NCI-H2107 treated with DMSO at 0.1 percent for 48 hours (cell line): ENCODE results near the gene GABRG1.

Experiments
- DNase-seq: peaks from one replicate; lab custom pipeline; 2025; ENCODE audit not compliant: unreplicated experiment; lab: John Stamatoyannopoulos, UW

The GABRG1 gene

DNA sequence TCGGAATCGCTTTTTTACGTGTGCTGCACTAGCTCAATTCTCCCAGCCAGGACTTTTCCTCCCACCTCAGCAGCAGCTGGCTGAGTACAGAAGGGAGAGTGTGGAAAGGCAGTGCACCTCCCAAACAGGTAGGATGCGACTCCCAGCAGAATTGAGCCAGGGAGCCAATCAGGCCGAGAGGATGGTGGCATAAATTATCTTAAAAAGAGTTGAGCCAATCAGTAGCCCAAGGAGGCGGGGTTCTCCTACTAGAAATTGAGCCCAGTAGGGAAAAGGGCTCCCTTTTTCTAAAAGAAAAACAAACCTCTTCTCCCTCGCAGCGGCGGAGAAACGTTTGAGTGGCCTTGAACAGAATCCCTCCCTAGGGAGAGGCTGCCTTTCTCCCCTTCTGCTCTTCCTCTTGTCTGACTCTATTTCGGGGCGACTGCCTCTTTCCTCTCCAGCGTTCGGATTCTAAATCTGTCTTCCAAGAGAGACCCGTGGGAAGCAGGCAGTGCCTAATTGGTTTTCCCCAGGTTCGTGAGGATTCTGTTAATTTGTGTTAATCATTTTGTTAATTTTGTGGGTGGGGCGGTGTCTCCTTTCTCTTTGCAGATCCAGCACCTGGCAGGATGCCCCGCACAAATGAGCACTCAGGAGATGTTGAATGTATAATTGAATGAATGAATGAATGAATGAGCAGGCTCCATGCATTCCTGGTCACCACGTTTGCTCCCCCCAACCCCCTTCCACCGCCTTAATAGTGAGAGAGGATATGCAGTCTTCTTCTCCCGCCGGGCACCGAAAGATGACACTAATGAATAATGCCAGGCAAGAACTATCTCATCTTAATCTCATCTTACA, at the start of gene GABRG1:
GABRG1 (minus strand) TSS at position 142 of the 843 bp plus-strand sequence; CDS start at position 1, 141 bp downstream.
- no peak for DNase-seq

DNA sequence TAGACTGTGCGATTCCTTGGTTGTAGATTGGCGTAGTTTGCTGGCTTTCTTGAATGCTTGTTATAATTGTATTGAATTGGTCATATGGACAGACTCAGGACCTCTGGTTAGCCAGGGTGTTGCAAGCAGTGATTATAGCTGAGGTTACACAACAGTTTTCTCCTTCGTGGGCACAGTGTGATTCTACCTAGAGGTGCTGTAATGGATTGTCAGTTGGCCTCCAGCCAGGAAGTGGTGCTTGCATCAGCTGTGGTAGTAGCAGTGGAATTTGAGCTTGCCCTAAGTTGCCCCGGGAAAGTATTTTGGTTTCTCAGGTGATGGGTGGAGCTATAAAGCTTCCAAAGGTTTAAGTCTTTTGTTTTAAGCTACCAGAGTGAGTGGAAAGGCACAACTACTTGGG, 23.1 kb upstream of the GABRG1 start:
- DNase-seq = no peak

DNA sequence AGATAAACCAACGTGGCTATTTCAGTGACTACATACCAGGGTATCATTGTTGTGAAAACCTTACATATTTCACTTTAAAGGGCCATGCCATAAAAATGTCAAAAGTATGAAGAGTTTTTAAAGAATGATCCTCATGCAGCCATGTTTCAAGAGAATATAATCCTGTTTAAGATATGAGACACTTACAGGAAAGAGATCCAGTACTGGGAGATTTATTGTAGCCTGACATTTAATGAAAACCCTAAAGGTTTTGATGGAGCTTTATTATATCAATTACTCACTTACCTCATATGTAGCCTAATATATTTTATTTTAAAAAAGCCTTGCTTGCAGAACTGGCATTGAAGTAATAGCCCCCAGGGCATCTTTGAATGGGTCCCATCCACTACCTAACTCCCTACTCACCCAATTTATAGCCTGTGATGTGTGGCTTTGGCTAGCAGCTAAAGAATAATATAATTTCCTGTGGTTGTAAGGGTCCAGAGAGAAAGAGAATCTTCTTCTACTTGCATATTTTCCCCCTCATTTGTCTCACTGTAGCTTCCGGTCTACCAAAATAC, 7.7 kb upstream of the GABRG1 start:
- no peak for DNase-seq

DNA sequence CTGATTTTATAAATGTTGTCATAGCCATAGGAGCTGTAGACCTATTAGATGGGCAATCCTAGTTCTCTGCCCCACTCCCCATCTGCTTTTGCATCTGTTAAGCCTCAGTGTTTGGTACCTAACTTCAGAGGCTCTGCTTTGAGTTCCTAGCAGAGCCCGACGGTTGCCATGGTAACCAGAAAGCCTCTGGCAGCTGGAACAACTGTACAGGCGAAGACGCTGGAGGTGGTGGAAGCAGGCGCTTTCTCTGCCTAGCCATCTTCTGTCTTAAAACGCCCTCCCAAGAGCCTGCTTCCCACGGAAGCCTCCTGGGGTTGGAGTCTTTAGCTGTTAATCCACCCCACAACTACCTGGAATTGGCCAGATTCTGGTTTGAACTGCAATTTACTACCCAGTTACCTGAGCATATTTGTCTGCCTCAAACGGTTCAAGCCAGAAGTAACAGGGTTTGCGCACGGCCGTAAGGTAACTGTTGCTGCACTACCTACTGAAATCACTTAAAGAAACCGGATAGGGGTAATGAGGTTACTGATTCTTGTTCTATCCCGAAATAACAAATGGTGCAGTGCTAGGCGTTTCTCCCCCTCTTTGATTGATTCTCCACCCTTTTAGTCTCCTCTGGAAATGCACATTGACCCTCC, 1.0 kb upstream of the GABRG1 start:
- no peak for DNase-seq

DNA sequence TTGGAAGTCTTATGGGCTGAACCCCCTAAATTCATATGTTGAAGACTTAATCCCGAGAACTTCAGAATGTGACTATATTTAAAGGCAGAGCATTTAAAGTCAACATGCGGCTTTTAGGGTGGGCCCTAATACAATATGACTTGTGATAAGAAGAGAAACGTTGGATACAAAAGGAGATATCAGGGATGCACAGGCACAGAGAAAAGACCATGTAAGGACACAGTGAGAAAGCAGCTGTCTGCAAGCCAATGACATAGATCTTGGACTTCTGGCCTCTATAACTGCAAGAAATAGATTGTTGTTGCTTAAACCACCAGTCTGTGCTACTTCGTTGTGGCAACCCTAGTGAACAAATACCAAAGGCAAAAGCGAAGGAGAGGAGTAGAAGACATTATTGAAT, 42.2 kb downstream of the GABRG1 start:
- DNase-seq = no peak

DNA sequence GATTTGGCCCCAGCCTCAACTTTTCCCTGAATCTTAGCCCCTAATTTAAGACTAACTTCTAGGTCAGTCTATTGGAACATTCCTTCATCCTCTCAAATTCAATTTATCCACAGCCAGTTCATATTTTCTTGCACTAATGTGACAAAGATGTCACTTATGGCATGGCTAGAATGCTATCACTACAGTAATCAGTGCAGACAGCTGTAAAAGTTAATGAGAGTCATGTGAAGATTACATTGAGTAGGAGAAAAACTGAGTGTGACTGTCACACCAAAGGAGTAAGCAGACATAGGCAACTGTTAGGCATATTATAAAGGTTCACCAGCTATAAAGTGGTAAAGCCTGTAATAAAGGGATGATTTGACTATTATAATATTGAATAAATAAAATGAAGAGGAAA, 42.6 kb downstream of the GABRG1 start:
- DNase-seq = no peak

DNA sequence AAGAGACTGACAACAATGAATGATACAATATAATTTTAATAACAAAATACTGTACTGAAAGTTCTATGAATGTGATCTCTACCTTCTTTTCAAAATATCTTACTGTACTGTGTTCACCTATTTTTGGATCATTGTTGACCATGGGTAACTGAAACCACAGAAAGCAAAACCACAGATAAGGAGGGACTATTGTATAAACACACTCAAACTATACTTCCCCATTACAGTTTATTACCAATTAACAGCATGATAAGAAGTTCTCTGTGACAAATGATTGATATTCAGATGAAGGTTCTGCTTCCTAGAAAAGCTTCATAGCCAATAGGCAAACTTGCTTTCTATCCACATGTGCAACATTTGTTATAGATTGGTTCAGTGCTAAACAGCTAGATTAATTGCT, 50.1 kb downstream of the GABRG1 start:
- no peak for DNase-seq

DNA sequence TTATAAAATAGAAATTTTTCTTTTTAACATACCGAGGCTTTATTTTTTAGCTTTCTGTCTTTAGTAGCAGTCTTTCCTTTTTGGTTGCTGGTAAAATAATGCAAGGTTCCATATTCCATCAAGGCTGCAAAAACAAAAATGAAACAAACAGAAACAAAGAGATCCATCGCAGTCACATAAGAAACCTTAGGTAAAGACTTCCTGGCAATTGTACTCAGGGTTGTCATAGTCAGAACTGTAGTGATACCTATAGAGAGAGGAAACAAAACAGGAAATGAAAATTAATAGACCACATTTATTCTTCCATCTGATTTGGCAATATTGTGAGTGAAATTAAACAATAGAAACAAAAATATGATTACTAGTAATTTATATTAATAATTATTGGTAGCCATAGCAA, 72.5 kb downstream of the GABRG1 start:
- no peak for DNase-seq

DNA sequence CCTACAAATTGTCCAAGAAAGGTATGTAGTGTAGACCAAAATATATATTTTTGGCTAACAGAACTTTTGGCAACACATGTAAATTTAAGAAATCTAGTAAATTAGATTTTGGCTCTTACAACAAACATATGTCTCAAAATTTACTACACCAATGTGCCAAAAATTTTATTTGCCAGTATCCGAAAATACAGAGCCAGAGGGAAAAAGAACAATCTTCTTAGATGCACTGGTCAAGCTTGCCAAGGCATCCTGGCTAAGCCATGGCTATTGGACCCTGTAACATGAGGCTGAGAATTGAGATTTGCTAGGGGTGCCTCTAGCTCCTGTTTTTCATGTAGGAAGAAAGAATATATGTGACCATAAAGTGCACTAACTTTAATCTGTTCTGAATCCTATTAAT, 91.8 kb downstream of the GABRG1 start:
- DNase-seq = no peak

DNA sequence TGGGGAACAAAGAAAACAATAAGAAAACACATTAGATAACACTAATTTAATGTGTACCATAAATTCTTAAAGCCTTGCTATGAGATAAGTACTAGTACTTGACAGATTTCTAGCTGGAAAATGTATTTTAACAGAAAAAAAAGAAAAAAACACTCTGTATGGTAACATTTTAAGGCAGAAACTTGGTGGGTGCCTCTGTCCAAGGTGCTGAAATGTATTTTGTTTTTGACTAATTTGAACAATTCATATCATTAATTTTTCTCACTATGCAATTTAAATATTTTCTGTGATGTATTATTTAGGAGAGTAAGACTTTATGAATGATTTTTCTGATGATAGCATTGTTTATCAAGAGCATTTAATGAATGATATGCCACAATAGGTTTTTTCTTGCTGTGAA, 107.5 kb downstream of the GABRG1 start:
- DNase-seq = no peak

DNA sequence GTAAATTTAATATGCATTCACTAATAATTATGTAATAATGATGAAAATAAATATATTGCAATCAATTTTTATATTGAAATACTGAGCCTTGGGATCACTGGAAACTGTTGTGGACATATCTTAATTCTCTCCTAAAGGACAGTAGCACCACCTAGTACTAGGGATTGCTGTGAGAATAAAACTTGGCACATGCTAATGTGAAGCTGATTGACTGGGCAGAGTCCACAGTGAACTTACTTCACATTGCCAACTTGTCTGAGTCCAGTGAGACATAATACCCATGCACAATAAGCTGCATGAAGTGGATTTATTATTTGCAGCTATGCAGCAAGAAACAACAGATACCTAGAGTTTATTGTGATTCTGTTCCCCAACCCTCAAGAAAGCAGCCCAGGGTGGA, 131.1 kb downstream of the GABRG1 start:
- no peak for DNase-seq

DNA sequence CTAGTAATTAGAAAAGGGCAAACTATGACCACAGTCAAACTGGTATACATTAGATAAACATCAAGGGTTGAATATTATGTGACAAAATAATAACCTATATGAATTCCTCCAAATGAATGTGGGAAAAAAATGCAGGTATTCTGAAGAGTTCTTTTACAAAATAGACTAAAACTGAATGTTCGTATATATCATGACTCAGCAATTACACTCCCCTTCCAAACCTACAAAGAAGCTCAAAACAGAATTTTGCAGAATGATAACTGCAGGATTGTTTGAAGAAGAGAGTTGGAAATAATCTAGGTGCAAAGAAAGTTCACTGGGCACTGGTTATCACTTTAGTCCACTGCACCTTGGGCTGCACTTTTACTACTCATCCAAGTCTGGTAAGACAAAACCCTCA, 134.1 kb downstream of the GABRG1 start:
- DNase-seq = no peak

DNA sequence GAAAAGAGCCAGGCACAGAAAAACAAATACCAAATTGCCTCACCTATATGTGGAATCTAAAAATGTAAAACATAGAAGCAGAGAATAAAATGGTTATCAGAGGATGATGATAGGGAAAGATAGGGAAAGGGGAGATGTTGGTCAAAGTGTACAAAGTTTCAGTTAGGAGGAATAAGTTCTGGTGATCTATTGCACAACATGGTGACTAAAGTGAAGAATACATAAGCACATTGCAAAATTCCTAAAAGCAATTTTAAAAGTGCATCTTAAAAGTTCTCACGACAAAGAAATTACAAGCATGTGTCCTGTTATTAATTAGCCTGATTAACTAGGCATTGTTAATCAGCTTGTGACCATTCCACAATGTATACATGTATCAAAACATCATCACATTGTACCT, 136.0 kb downstream of the GABRG1 start:
- no peak for DNase-seq
